ENCODE measurements around the gene CACNG4. TPM values are rescaled to one million over a fixed set of nuclear protein-coding genes. Genes with fewer than 3 reads are reported as not detected.

CACNG4 gene
- polyA plus RNA-seq, 1 experiment = 0.25 TPM

DNA sequence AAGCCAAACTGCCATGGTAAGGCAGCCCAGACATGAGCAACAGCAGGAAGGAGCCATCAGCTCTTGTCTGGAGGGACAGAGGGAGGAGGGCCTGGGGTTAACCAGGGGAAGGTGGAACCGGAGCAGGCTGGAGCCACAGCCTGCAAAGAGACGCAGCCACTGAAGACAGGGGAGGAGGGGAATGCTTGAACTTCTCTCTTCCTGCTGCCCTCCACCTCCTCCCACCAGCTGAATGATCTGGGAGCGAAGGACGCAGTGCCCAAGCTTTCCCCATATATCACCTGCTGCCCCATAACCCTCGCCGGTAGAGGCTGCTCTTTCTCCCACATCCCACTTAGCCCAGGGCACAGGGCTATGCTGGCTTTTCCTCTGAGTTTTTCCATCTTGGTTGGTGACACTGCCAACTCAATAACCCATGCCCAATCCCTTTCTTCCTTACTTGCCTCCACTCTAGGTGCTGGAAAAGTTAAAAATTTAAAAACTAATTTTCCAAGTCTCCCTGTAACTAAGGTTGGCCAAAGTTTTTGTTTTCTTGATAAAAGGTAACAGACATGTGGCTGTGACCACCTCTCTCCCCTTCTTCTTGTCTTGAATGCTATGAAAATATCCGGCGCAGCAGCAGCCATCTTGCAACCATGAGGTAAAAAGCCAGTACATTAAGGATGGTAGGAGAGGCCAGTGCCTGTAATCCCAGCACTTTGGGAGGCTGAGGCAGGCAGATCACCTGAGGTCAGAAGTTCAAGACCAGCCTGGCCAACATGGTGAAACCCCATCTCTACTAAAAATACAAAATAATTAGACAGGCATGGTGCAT lies 21.8 kb upstream of the CACNG4 start:
- Histone ChIP-seq H3K27me3 (ENCODE audit: control insufficient read depth, insufficient read depth, low read length) (peaks cover 26% of the 10 kb centered on the region), H3K4me3 (ENCODE audit: low read depth, low read length) (no peak overlapping the region), H3K9me3 (ENCODE audit: control insufficient read depth, insufficient read depth, low read length) (peaks cover 5% of the 10 kb centered on the region), H3K27ac (ENCODE audit: low read depth, low read length) (no peak overlapping the region)
- ChIA-PET POLR2A (interaction anchor here (0.6 kb wide), 1 partner anchor 37 kb away, joined by 3 read pairs; no protein-coding TSS in a partner anchor), CTCF (no interaction called here)
- TF ChIP-seq, protein P1, sequence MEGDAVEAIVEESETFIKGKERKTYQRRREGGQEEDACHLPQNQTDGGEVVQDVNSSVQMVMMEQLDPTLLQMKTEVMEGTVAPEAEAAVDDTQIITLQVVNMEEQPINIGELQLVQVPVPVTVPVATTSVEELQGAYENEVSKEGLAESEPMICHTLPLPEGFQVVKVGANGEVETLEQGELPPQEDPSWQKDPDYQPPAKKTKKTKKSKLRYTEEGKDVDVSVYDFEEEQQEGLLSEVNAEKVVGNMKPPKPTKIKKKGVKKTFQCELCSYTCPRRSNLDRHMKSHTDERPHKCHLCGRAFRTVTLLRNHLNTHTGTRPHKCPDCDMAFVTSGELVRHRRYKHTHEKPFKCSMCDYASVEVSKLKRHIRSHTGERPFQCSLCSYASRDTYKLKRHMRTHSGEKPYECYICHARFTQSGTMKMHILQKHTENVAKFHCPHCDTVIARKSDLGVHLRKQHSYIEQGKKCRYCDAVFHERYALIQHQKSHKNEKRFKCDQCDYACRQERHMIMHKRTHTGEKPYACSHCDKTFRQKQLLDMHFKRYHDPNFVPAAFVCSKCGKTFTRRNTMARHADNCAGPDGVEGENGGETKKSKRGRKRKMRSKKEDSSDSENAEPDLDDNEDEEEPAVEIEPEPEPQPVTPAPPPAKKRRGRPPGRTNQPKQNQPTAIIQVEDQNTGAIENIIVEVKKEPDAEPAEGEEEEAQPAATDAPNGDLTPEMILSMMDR (IDR thresholded peaks at IDR 0.05; ENCODE audit: low read depth, low read length) = no peak
- DNase-seq (ENCODE audit: low read depth, low spot score) = no peak

DNA sequence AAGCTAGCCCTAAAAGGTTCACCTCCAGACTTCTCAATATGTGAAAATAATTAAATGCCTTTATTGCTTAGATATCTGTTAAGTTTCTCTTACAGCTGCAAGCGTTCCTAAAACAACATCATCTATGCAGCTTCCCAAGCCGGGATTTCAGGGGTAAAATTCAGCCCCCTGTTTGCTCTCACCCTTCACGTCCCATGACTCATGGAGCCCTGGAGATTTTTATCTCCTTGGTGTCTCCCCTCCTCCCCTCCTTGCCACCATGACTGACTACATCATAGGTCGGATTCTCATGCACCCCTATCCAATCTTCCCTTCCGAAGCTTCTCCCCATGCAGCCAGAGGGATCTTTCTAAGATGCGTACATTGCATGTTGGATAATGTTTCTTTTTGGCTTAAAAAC lies 21.0 kb upstream of the CACNG4 start:
- Histone ChIP-seq H3K27me3 (ENCODE audit: control insufficient read depth, insufficient read depth, low read length) (peaks cover 24% of the 10 kb centered on the region), H3K4me3 (ENCODE audit: low read depth, low read length) (no peak overlapping the region), H3K27ac (ENCODE audit: low read depth, low read length) (no peak overlapping the region), H3K9me3 (ENCODE audit: control insufficient read depth, insufficient read depth, low read length) (no peaks in the 10 kb centered on the region; the same call in none of the 2 replicates)
- no peak for DNase-seq (ENCODE audit: low read depth, low spot score)
- CTCF ChIA-PET = no interaction called here
- POLR2A ChIA-PET = interaction anchor here (0.6 kb wide), 1 partner anchor 38 kb away, joined by 3 read pairs; no protein-coding TSS in a partner anchor
- TF ChIP-seq, protein P1 (IDR thresholded peaks at IDR 0.05; ENCODE audit: low read depth, low read length) = no peak

DNA sequence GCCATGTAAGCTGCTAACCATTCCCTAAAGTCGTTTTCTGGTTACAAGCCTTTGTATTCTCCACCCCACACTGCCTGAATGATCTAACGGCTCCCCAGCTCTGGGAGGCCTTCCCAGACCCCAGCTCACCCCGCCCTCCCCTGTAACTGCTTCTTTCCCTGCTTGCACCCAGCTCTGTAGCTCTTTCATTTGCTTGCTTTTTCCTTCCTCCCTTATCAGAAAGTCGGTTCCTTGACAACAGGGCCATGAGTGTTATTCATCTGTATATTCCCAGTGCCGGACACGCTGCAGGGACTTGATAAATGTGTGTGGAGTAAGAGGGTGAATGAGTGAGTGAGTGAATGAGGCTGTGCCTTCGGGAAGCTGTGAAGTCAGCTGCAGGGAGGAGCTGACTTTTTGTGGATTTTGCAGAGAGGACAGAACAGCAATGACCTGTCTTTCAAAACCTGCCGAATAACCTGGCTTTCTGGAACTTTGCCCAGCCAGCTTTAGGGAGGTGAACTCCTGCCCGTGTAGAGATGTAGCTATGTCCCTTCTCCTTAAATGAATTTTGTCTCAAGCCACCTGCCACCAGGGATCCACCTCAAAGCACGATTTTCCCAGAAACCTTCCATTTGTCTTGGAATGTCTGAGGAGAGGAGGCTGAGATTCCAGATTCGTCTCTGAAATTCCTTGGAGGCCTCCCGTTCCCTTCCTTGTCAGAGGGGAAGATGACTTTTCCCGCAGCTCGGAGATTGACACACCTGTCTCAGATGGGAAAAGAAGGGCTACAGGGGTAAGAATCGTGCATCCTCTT lies 20.0 kb upstream of the CACNG4 start:
- H3K27me3 ChIP-seq (ENCODE audit: control insufficient read depth, insufficient read depth, low read length) = peaks cover 18% of the 10 kb centered on the region
- ChIA-PET POLR2A (no interaction called here), CTCF (no interaction called here)
- TF ChIP-seq, protein P1 (IDR thresholded peaks at IDR 0.05; ENCODE audit: low read depth, low read length) = no peak
- H3K9me3 ChIP-seq (ENCODE audit: control insufficient read depth, insufficient read depth, low read length) = no peaks in the 10 kb centered on the region; the same call in none of the 2 replicates
- DNase-seq (ENCODE audit: low read depth, low spot score) = no peak
- no peak overlapping the region for H3K27ac ChIP-seq (ENCODE audit: low read depth, low read length)
- H3K4me3 ChIP-seq (ENCODE audit: low read depth, low read length) = no peak overlapping the region

DNA sequence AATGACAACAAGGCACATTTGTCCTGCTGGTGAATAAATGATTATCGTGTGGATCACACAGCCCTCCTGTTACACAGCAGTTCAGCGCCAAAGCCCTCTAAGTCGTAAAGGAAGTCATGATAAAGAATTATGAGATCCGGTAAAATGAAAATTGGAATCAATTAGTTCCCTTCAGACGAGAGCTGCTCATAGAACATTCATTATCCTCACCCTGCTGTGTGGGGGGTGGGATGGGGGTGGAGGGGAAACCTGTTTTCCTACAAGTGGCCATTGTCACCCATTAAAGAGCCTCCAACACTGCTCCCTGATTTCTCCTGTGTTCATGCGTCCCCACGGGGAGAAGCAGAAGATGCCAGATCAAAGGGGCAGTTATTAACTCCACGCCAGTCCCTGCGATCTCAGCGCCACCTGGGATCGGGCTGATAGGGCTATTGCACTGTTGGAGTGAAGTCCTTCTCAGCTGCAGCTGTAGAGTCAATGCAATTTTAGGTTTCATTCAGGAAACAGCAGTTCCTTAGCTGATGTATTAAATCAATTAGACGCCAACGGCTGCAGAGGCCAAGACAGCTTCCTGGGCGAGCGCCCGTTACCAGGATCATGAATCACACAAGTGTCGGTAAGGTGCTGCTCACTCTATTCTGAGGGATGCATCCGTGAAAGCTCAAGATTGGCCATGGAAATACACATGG lies 19.2 kb upstream of the CACNG4 start:
- TF ChIP-seq, protein P1 (IDR thresholded peaks at IDR 0.05; ENCODE audit: low read depth, low read length) = no peak

More for the DNA sequence above, 19.2 kb upstream of the CACNG4 start:
- H3K9me3 ChIP-seq (ENCODE audit: control insufficient read depth, insufficient read depth, low read length) = peaks cover 6% of the 10 kb centered on the region
- CTCF ChIA-PET = no interaction called here
- POLR2A ChIA-PET = interaction anchor here (0.6 kb wide), 1 partner anchor 23 kb away, joined by 3 read pairs; no protein-coding TSS in a partner anchor
- peaks cover 12% of the 10 kb centered on the region for H3K27me3 ChIP-seq (ENCODE audit: control insufficient read depth, insufficient read depth, low read length)
- no peak for DNase-seq (ENCODE audit: low read depth, low spot score)
- no peak overlapping the region for H3K4me3 ChIP-seq (ENCODE audit: low read depth, low read length)
- no peak overlapping the region for H3K27ac ChIP-seq (ENCODE audit: low read depth, low read length)
